Fibroblast of skin of right biceps (primary cell): ENCODE measurements around the gene PARP2.
"Not testable (repeated sequence)": the region's sequence is repeated elsewhere in the genome, so short reads cannot be mapped to it uniquely, and the experiment has no call there.

Experiments
- DNase-seq: peaks from one replicate; pipeline ENCODE4 v3.0.0-alpha.2; 2013

The PARP2 gene

GRCh38 chr14:20343092-20343861 lies at the start of gene PARP2:
TSS of gene PARP2 (plus strand) at chr14:20343635. CDS start at chr14:20343642, 7 bp downstream.
- DNase-seq = peak; percentile 100

- DNase-seq = no peak
These were observed 48.8 kb upstream of the PARP2 start for GRCh38 chr14:20294636-20295035.

- no peak for DNase-seq
These were observed 48.4 kb upstream of the PARP2 start for GRCh38 chr14:20295067-20295466.

GRCh38 chr14:20302042-20302755 lies 41.2 kb upstream of the PARP2 start:
- DNase-seq = peak; percentile 35

- peak; percentile 86 for DNase-seq
These were observed 38.0 kb upstream of the PARP2 start, which contains the start of gene TTC5 for GRCh38 chr14:20305265-20306078. TSS of gene TTC5 (minus strand) at chr14:20305951. CDS start at chr14:20305937, 14 bp downstream.

- DNase-seq = no peak
These were observed 37.4 kb upstream of the PARP2 start for GRCh38 chr14:20306079-20306423.

GRCh38 chr14:20314026-20314425 lies 29.4 kb upstream of the PARP2 start:
- no peak for DNase-seq

- DNase-seq = no peak
These were observed 25.7 kb upstream of the PARP2 start for GRCh38 chr14:20317720-20318119.

- peak; percentile 65 for DNase-seq
These were observed 16.2 kb upstream of the PARP2 start for GRCh38 chr14:20327005-20327869.

- DNase-seq = no peak
These were observed 14.7 kb upstream of the PARP2 start for GRCh38 chr14:20328705-20329104.

GRCh38 chr14:20329355-20329754 lies 14.1 kb upstream of the PARP2 start:
- no peak for DNase-seq

GRCh38 chr14:20331053-20331613 lies 12.3 kb upstream of the PARP2 start:
- no peak for DNase-seq

GRCh38 chr14:20332431-20332787 lies 11.0 kb upstream of the PARP2 start:
- peak; percentile 8 for DNase-seq

- DNase-seq = peak; percentile 92
These were observed 10.5 kb upstream of the PARP2 start, which contains the start of gene CCNB1IP1 for GRCh38 chr14:20332788-20333493. TSS of gene CCNB1IP1 (minus strand) at chr14:20333279. CDS start at chr14:20316523, 16,756 bp downstream.

- no peak for DNase-seq
These were observed 10.0 kb upstream of the PARP2 start for GRCh38 chr14:20333494-20333841.

GRCh38 chr14:20334017-20334416 lies 9.4 kb upstream of the PARP2 start:
- DNase-seq = no peak

- DNase-seq = not testable (repeated sequence)
These were observed 2.4 kb upstream of the PARP2 start for GRCh38 chr14:20341032-20341431.

GRCh38 chr14:20341646-20342045 lies 1.8 kb upstream of the PARP2 start:
- DNase-seq = no peak

- DNase-seq = peak; percentile 12
These were observed 406 bp downstream of the PARP2 start for GRCh38 chr14:20343862-20344220.

GRCh38 chr14:20345366-20345765 lies 1.9 kb downstream of the PARP2 start:
- no peak for DNase-seq

GRCh38 chr14:20346713-20347112 lies 3.3 kb downstream of the PARP2 start:
- DNase-seq = no peak

- DNase-seq = no peak
These were observed 4.3 kb downstream of the PARP2 start for GRCh38 chr14:20347747-20348146.
